Measurements from ENCODE around the gene PLCD1.
A peak's percentile ranks its signal among the peaks of the same experiment; 100 is the strongest.

Gene PLCD1

DNA sequence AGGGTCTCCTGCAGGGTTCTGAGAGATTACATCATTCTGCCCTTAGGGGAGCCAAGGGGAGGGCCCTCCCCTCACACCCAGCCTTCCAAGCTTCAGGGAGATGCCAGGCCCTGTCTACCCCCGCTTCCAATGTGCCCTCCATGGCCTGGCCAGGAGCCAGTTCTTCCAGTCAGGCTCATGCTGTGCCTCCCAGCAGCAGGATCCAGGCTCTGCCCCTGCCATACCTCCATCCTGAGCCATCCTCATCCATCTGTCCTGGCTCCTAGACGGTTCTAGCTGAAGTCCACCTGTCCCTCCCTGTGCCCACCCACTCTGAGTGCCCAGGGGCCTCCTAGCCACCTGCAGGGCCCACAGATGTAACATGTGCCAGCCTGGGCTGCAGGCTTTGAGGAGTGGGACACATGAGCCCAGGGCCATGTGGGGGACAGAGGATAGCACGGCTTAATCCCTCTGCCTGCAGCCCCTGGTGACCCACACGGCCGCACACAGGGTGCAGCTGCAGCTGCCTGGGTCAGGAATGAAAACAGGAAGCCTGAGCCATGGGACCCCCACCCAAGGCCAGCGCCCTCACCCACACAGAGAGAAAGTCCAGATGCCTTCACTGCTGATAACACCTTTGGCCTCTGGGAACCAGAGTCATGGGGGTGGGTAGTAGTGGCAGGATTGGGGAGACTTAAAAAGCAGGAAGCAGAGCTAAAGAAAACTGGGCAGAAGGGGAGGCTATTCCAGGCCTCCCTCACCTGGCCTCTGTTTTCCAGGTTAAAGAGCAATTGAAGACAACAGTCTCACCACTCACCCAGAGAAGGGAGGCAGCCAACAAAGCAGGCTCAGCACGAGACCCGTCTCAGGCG lies 11.8 kb downstream of the PLCD1 start:
- DNase-seq (ENCODE audit: low read depth in 1 of 2, low spot score in 1 of 2): no peak

DNA sequence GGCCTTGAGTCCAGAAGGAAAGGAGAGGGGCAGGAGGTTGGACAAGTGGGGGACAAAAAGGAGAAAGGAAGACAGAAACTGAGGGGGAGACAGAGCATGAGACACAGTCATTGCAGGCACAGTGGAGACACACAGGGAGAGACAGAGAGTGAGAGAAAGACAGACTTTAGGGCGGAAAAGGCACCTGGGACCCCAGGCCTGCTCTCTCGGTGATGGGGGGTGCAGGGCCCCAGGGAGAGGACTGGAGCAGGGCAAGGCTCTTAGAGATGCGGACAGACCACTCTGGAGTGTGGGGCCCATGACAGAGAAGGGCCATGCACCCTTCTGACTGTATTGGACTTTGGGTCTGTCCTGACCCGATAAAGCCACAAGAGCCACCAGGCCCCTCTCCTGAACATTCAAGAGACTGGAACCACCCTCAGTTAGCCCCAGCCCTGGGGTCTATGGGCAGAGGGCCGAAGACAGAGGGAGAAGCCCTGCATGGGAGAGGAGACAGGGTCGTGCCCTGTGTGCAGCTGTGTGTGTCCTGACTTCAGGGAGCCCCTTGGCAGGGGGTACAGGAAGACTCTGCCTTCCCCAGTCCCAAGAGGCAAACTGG lies 12.5 kb downstream of the PLCD1 start:
- DNase-seq (ENCODE audit: low read depth in 1 of 2, low spot score in 1 of 2): no peak

DNA sequence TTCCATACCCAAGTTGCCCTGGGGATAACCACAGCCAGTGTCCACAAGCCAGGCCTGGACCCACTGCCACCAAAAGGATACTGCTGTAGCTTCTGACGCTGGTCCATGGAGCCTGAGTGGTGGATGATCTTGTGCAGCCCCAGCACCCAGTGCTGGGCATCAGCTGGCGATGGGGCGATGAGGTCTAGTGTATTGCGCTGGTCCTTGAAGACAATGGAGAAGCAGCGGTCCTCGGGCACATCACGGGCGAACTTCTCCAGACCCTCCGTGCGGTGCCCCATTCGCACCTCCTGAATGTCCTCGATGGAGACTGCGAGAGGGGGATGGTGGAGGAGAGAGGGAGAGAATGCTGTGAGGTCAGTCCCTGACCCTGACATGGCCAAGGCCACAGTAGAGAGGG lies 13.0 kb downstream of the PLCD1 start:
- no peak for DNase-seq (ENCODE audit: low read depth in 1 of 2, low spot score in 1 of 2)

DNA sequence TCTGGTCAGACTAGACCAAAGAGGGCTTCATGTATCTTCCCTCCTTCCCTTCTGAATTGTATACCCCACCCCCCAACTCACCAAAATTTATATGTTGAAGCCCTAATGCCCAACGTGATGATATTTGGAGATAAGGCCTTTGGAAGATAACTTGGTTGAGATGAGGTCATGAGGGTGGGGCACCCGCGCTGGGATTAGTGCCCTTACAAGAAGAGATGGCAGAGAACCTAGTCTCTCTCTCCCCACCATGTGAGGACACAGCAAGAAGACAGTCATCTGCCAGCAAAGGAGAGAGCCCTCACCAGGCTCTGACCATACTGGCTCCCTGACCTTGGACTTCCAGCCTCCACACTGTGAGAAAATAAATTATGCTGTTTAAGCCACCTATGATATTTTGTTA lies 13.5 kb downstream of the PLCD1 start:
- DNase-seq (ENCODE audit: low read depth in 1 of 2, low spot score in 1 of 2): no peak

DNA sequence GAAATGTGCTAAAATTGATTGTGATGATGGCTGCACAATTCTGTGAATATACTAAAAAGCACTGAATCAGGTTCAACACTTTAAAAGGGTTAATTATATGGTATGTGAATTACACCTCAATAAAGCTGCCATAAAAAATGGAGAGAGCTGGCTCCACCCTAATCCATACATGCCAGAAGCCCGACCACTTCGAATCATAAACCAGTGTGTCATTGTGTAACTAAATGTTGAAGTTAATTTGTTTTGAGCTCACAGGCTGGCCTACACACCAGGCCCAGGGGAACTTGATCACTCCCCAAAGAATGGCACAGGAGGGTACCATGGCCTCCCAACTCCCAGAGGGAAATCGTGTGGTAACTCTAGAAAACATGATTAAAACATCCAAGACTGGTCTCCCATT lies 14.0 kb downstream of the PLCD1 start:
- DNase-seq (ENCODE audit: low read depth in 1 of 2, low spot score in 1 of 2): no peak

DNA sequence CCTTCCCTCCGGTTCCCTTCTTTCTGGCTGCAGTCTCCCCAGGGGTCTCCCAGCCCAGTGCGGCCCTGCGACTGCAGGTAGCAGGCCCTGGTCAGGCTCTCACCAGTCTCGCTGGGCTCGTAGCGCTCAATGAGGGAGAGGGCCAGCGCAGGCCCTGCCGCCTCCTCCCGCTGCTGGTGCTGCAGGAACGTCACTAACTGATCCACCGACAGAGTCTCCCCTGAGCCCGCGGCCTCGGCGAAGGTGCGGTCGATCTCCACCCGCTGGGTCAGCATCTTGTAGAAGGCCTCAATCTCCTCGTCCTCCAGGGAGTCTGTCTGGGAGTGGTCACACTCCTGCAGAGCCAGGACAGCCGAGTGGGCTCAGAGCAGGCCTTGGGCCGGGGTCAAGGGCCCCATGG lies 18.3 kb downstream of the PLCD1 start:
- DNase-seq (ENCODE audit: low read depth in 1 of 2, low spot score in 1 of 2): no peak

DNA sequence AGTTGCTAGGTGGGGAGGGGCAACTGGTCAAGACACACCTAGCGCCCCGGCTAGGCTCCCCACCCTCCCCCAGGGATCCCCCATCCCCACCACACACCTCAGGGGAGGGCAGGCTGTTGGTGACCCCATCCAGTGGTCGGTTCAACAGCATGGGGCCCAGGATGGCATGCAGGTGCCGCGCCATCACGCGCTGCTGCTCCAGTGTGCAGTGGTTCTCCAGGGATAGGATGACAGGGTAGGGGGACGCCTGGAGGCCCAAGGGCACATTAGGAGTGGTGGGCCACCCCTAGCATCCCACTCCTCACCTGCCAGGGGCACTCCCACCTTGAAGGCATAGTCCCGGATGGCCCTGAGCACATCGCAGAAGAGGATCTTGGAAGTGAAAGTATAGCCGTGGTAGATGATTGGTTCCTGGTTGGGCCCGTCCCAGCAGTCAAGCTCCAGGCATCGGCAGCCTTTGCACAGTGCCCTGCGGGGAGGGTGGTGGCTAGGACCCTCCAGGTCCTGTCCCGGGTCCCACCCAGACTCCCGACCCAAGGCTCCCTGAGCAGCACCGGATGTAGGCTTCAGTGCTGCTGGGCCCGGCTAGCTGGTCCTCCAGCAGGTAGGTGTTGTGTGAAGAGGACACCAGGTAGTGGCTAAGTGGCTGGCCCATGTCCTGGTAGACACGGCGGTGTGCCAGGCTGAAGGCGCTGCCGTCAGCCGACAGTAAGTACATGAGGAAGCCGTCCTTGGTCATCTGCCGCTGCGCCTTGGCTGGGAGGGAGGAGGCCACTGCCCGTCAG lies 19.4 kb downstream of the PLCD1 start:
- no peak for DNase-seq (ENCODE audit: low read depth in 1 of 2, low spot score in 1 of 2)

DNA sequence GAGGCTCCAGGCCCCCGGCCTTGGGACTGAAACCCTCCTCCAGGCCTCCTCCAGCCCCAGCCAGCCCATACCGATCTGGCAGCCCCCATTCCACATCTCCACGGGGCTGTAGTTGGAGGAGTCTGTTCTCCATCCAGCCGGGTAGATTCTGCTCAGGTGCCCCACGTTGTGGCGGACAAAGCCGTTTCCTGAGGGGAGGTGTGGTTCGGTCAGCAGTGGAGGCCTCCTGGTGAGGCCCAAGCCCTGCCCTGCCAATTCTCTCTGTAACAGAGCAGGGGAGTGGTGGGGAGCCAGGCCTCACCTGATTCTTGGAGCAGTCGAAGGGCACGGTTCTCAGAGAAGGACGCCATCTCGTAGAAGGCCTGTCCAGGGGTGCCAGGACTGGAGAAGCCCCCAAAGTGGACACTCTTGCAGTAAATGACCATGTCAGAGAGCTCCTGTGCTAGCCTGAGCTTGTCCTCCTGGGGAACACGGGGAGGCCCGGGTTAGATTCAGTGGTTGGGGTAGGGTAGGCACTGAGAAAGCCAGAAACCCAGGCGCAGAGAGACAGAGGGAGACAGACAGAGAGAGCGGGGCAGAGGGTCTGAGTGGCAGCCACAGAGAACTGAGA lies 20.4 kb downstream of the PLCD1 start:
- no peak for DNase-seq (ENCODE audit: low read depth in 1 of 2, low spot score in 1 of 2)

DNA sequence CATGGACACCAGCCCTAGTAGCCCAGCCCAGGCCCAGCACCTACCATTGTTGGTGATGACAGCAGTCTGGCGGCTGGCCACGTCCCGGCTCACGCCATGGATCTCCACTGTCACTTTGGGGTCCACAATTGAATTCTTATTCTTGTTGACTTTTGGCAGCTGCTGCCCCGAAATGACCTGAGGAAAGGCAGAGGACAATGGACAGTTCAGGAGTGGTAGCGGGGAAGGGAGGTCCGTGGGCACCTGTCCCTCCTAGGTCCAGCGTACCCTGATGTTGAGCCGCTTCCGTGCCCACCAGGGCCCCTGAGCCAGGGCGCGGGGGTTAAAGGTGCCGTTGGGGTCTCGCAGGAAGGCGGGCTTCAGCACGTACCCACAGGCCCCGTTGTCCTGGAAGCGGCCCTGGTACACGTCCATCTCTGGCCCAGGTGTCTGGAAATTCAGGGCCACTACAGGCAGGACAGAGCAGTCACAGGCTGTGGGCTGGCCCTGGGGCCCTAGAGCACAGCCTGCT lies 21.2 kb downstream of the PLCD1 start:
- no peak for DNase-seq (ENCODE audit: low read depth in 1 of 2, low spot score in 1 of 2)

DNA sequence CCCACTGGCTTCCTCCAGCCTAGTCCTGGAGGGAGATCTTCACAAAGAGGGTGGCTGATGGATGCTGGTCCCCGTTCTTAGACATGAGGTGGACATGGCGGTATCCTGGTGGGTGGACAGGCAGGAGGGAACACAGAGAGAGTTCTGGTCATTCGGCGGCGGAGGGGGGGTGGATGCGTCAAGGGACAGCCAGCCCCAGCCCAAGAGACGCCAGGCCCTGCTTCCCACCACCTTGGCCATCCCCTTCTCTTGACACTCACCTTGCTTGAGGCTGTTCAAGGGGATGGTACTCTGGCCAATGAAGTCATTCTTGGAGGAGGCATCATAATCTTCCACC lies 21.7 kb downstream of the PLCD1 start:
- DNase-seq (ENCODE audit: low read depth in 1 of 2, low spot score in 1 of 2): no peak

DNA sequence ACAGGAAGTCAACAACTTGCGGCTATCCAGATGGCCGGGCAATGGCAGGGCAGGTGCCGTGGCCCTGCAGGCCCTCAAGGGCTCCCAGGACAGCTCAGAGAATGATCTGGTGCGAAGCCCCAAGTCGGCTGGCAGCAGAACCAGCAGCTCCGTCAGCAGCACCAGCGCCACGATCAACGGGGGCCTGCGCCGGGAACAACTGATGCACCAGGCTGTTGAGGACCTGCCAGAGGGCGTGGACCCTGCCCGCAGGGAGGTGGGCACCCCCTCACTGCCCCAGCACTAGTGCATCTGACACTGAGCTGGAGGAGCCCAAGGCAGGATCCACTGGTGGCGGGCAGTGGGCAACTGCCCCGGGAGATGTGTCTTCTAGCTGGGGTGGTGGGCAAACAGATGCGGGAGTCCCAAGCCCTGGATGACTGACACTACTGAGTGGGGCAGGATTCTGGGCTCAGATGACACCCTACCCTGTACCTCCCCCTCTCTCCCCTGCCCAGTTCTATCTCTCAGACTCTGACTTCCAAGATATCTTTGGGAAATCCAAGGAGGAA lies 22.9 kb downstream of the PLCD1 start:
- DNase-seq (ENCODE audit: low read depth in 1 of 2, low spot score in 1 of 2): no peak

DNA sequence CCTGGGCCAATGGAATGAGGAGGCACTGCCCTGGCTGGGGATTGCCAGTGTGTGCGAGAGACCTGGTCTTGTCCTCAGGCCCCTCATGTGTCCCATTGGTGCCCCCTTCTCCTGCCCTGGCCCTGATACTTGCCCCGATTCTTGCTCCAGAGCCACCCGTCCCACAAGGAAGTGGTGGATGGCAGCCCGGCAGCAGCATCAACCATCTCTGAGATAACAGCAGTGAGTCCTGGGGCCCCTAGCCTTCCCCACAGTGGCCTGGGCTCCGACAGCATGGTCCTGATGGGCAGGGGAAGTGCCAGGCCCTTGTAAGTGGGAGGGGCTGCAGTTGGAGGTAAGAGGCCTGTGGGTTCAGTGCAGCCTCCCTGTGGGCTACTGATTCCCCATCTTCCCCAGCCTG lies 23.4 kb downstream of the PLCD1 start:
- DNase-seq (ENCODE audit: low read depth in 1 of 2, low spot score in 1 of 2): no peak

DNA sequence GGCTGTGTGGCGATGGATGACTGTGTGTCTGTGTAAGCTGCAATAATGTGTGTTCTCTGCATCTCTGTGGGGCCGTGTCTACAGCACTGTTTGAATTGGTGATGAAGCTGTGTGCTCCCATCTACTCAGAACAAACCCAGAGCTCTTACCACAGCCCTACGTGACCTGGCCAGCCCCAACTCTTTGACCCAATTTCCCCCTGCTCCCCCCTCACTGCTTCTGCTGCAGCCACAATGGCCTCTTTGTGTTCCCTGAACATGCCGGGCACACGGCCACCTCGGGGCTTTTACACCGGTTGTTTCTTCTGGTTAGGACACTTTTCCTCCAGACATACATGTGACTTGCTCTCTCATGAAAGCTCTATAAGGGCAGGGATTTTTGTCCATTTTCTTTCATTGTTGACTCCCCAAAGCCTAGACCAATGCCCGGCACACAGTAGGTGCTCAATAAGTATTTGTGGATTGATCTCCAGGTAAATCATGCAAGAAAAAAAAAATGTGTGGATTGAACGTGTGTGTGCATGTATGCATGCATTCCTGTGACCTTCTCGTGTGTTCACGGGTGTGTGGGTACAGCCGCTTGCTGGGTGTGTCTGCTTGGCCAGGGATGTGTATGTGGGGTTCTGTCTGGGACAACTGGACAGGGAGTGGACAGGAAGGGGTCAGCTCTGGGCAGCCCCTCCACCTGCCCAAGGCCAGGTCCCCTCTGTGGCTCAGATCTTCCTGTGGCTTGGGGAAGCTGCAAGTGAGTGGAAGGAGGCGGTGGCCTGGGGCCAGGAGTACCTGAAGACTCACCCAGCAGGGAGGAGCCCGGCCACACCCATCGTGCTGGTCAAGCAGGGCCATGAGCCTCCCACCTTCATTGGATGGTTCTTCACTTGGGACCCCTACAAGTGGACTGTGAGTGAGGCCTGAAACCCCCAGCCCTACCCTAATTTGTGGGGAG lies 24.1 kb downstream of the PLCD1 start:
- no peak for DNase-seq (ENCODE audit: low read depth in 1 of 2, low spot score in 1 of 2)

DNA sequence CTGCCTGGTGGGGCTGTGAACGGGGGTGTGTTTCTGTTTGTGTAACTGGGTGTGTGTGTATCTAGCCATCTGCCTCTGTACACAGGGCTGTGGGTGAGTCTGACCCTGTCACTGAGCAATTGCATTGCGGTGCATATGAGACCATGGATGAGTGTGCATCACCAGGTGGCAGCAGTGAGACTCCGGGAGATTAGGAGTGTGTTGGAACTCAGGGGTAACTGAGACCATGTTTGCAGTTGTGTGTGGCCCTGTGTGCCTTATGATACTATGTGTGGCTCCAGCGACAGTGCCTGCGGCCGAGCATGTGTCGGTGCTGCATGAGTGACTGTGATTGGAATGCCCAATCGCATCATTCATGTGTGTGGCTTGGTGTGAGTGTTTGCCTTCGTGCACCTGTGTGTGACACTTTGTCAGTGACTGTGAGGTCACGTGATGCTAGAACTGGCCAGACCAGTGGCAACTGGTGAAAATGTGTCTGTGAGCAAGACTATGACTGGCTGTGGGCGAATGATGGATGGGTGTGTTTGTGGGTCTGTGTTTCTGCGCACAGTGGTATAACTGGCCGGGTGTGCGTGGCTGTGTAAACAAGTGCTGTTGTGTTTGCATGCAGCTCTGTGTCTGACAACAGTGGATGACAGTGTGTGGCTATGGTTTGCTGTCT lies 24.9 kb downstream of the PLCD1 start:
- peak in 1 of 2 donors; percentile 35 for DNase-seq (ENCODE audit: low read depth in 1 of 2, low spot score in 1 of 2)

DNA sequence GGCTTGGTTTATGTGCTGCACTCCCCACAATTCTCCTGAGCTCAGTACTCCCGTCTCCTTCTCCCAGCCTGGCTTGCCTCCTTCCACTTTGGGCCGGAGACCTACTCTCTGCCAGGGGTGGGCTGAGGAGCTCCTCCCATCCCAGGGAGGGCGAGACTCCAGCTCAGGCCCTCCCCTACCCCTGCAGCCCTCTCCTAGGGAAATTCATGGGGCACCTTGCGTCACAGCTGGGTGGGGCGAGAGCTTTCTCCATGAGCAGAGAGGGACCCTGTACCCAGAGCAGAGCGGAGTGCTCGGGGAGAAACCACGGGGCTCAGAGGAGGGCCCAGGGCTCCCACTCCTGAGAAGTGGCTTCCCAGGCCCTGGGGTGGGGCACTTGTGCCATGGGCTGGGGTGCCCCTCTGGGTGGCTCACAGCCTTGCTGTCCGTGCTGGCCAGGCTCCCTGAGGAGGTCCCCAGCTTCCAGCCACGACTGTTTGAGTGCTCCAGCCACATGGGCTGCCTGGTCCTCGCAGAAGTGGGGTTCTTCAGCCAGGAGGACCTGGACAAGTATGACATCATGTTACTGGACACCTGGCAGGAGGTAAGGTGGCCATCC lies 25.5 kb downstream of the PLCD1 start:
- DNase-seq (ENCODE audit: low read depth in 1 of 2, low spot score in 1 of 2): no peak

DNA sequence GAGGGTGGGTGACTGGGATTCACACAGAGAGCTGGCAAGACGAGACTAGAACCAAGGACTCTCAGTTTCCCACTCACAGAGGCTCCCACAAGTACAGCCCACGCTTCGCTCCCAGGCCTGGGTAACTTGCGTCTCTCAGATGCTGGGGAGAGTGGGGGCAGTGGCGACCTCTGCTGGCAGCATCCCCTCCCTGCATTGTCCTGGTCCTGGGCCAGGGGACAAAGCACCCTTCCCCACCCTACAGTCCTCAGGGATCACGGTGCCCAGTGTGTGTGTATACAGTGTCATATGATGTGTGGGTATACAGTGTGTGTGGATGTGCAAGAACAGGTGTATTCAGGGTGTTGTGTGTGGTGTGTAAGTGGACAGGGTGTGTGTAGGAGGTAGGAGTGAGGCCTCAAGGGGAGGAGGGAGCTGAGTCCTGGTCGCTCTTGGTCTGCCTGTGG lies 26.0 kb downstream of the PLCD1 start:
- DNase-seq (ENCODE audit: low read depth in 1 of 2, low spot score in 1 of 2): no peak

DNA sequence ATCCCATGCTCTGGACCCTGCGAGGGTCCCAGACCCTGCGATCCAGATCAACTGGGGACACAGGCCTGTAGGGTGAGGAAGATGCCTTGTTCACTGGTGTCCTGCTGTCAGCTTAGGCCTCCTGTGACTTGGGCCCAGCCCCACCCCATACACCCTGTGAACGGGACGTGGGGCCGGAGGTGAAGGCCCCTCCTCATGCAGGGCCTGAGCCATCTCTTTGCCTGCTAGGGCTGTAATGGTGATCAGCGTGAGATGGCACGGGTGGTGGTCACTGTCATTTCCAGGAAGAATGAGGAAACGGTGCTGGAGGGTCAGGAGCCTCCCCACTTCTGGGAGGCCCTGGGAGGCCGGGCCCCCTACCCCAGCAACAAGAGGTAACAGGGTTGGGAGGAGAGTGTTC lies 26.5 kb downstream of the PLCD1 start:
- DNase-seq (ENCODE audit: low read depth in 1 of 2, low spot score in 1 of 2): no peak

DNA sequence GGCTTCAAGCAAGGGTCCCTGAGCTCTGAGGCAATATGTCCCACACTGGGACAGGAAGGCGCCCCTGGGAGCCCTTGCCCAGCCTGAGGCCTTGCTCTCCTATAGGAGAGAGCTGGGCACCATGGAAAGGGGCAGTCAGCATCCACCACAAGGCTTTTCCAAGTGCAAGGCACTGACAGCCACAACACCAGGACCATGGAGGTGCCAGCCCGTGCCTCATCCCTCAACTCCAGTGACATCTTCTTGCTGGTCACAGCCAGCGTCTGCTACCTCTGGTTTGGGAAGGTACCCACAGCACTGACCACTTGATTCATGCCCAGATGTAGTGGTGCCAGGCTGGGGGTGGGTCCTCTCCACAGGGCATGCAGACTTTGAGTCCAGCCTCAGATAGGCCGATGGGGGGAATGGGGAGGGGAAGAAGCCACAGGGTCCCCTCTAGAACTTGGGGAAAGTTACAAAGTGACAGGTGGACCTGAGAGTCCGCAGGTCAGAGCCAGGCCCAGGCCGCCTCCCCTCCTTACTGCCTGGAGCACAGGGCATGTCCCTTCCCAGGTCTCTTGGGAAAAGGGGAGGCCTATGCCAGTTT lies 27.1 kb downstream of the PLCD1 start:
- DNase-seq (ENCODE audit: low read depth in 1 of 2, low spot score in 1 of 2): no peak
